Measurements from ENCODE around the gene DDX39B. TPM values are rescaled to one million over a fixed set of nuclear protein-coding genes. Genes with fewer than 3 reads are reported as not detected.

The DDX39B gene
- total and polyA plus RNA-seq, 2 of the 4 experiments (the other 2 are of a cell fraction) = 371 to 796 TPM

DNA sequence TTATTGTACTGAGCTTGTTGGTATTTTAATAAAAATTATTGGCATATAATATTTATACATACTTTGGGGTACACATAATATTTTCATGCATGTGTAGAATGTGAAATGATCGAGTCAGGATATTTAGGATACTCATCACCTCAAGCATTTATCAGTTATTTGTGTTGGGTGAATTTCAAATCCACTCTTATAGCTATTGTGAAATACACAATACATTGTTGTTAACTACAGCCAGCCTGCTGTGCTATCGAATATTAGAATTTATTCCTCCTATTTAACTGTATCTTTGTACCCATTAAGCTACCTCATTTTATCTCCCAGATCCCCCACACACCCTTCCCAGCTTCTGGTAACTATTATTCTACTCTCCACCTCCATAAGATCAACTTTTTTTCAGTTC lies 58.4 kb downstream of the DDX39B start:
- H3K79me1 ChIP-seq (ENCODE audit: low read depth in 1 of 2, low read length in 2 of 2) = 0 out of 4 replicates have a peak, but pooled peaks cover 0 to 4% of the 10 kb centered on the region in 2 experiments
- no peak overlapping the region for H3K18ac ChIP-seq (ENCODE audit: low read depth, low read length)
- H3K4ac ChIP-seq (ENCODE audit: low read depth, low read length) = no peak overlapping the region
- peaks cover 12% of the 10 kb centered on the region for H3K27me3 ChIP-seq (ENCODE audit: control insufficient read depth, insufficient read depth, low read length)
- in situ Hi-C loops (cut with MboI; ENCODE audit: low sequenced_read_pairs) (no loop called here), intact Hi-C loops (cut with micrococcal nuclease) (no loop called here), dilution Hi-C loops (cut with HindIII; ENCODE audit: low sequenced_read_pairs, unreplicated experiment) (no loop called here)
- H3K9me1 ChIP-seq (ENCODE audit: insufficient read depth, low read length) = no peaks in the 10 kb centered on the region
- ATAC-seq (ENCODE audit: low read depth) (no peak), DNase-seq (no peak)
- no peak overlapping the region for H3K4me3 ChIP-seq (ENCODE audit: insufficient read depth, low read depth, low read length)
- no CpG with 5 or more reads among the region's 2 CpGs for WGBS, 2 experiments (ENCODE audit: extremely low coverage in 2 of 2, insufficient read length in 1 of 2)
- POLR2A ChIA-PET (ENCODE audit: unreplicated experiment) = no interaction called here
- no peak overlapping the region for H3K56ac ChIP-seq (ENCODE audit: extremely low read depth, insufficient read depth, low read length)
- no peak overlapping the region for H2BK20ac ChIP-seq (ENCODE audit: low read depth, low read length)
- H2BK15ac ChIP-seq (ENCODE audit: low read depth, low read length) = no peak overlapping the region
- no peaks in the 10 kb centered on the region for H3K36me3 ChIP-seq (ENCODE audit: control insufficient read depth, insufficient read depth, low read length)
- no peak overlapping the region for H3K27ac ChIP-seq (ENCODE audit: insufficient read depth, low read length)
- H2BK5ac ChIP-seq (ENCODE audit: low read depth, low read length, poor library complexity, severe bottlenecking) = no peak overlapping the region
- H2AK9ac ChIP-seq (replicated peaks; ENCODE audit: low read depth, low read length, poor library complexity) = no peak overlapping the region
- H4K5ac ChIP-seq (ENCODE audit: low read depth, low read length) = no peak overlapping the region
- no peak overlapping the region for H3K9ac ChIP-seq (ENCODE audit: low read depth, low read length)
- H2AFZ ChIP-seq (replicated peaks; ENCODE audit: low read length, poor library complexity) = no peak overlapping the region
- CTCF ChIA-PET = no interaction called here
- H3K9me3 ChIP-seq (ENCODE audit: control insufficient read depth, insufficient read depth, low read length) = no peaks in the 10 kb centered on the region
- H3K4me1 ChIP-seq (ENCODE audit: control insufficient read depth, insufficient read depth, low read length) = peaks cover 2% of the 10 kb centered on the region; the same call in 1 of the 2 replicates
- H2AK5ac ChIP-seq (ENCODE audit: low read depth, low read length) = no peak overlapping the region
- H3K23ac ChIP-seq (ENCODE audit: low read depth, low read length) = no peak overlapping the region
- no peak overlapping the region for H3K4me2 ChIP-seq (ENCODE audit: low read depth, low read length)
- H4K20me1 ChIP-seq (ENCODE audit: insufficient read depth, low read length) = no peaks in the 10 kb centered on the region
- peak; percentile 82 for TF ChIP-seq CEBPB (IDR thresholded peaks at IDR 0.05; ENCODE audit: low read depth, low read length)
- TF ChIP-seq MAZ (IDR thresholded peaks at IDR 0.05; ENCODE audit: borderline replicate concordance, low read depth, low read length) = no peak
- no peak overlapping the region for H4K8ac ChIP-seq (ENCODE audit: low read depth in 2 of 2, low read length in 2 of 2)
- H3K14ac ChIP-seq (replicated peaks; ENCODE audit: low read depth, low read length) = no peak overlapping the region
- no peak overlapping the region for H2BK120ac ChIP-seq (ENCODE audit: low read depth, low read length)
- no TSS peak for BruUV-seq (replicated peaks)
- H4K91ac ChIP-seq (ENCODE audit: insufficient read depth, low read depth, low read length) = no peak overlapping the region
